B cell (primary cell): ENCODE data around the gene LRRC4B. TPM values are rescaled to one million over a fixed set of nuclear protein-coding genes. Genes with fewer than 3 reads are reported as not detected.

Source experiments
- ATAC-seq: fragments of 200-7000 bp; cut with Tn5 transposase; one replicate; pipeline ENCODE4 v1.10.0; 2021; ENCODE audit warnings: low read depth, mild to moderate bottlenecking, moderate number of reproducible peaks, moderate library complexity
- CTCF ChIA-PET: fragments of 350-600 bp; sonication (Branson Sonifier 250); formaldehyde crosslinking; loops from one replicate; lab custom pipeline; 2021; ENCODE audit warnings: antibody characterized with exemption, inconsistent platforms; lab: Charles Lee
- POLR2A ChIA-PET: fragments of 350-600 bp; sonication (Branson Sonifier 250); formaldehyde crosslinking; loops from one replicate; lab custom pipeline; 2021; ENCODE audit warnings: antibody characterized with exemption; lab: Charles Lee
- DNase-seq: peaks from one replicate; pipeline ENCODE4 v3.0.0; 2013
- H2AFZ ChIP-seq: 2 replicates; pipeline ENCODE4 v1.6.1; 2012; ENCODE audit warnings: mild to moderate bottlenecking, low read depth, low read length; ENCODE audit not compliant: insufficient read depth, poor library complexity, severe bottlenecking
- H3K27ac ChIP-seq, 2 donors: 1 replicate in 1 of 2; 2 replicates in 1 of 2; pipeline ENCODE4 v1.5.1; 2012 to 2013; ENCODE audit warnings: low read length in 2 of 2, mild to moderate bottlenecking in 2 of 2, moderate library complexity in 1 of 2
- H3K27me3 ChIP-seq, 4 experiments: fragments of 200-600 bp in 1 of 4; sonication (generic) in 1 of 4; replicated peaks in 1 of 4; 1 replicate in 2 of 4; 2 replicates in 2 of 4; pipeline versions ENCODE4 v1.6.1 to v1.7.0; 2013 to 2016; ENCODE audit warnings: low read length in 3 of 4, mild to moderate bottlenecking in 2 of 4, mixed read lengths in 1 of 4, moderate library complexity in 1 of 4; ENCODE audit not compliant: insufficient read depth in 4 of 4, control insufficient read depth in 3 of 4; ENCODE audit errors: control extremely low read depth in 1 of 4
- H3K36me3 ChIP-seq, 2 experiments: replicated peaks in 1 of 2; 1 replicate in 1 of 2; 2 replicates in 1 of 2; pipeline versions ENCODE4 v1.6.1 to v1.7.1; 2013; ENCODE audit warnings: low read length in 1 of 2; ENCODE audit not compliant: insufficient read depth in 2 of 2, control insufficient read depth in 1 of 2; ENCODE audit errors: control extremely low read depth in 1 of 2, extremely low read depth in 1 of 2
- H3K4me1 ChIP-seq, 2 donors: fragments of 200-600 bp in 1 of 2; sonication (generic) in 1 of 2; 1 replicate in 1 of 2; 2 replicates in 1 of 2; pipeline versions ENCODE4 v1.5.1 to v1.6.1; 2013 to 2017; ENCODE audit warnings: low read length in 2 of 2; ENCODE audit not compliant: control insufficient read depth in 2 of 2, insufficient read depth in 2 of 2
- H3K4me2 ChIP-seq: replicated peaks from 2 replicates; pipeline ENCODE3; 2012; ENCODE audit warnings: mild to moderate bottlenecking, low read depth, low read length; ENCODE audit not compliant: poor library complexity, severe bottlenecking
- H3K4me3 ChIP-seq, 5 experiments: fragments of 200-600 bp in 1 of 5; sonication (generic) in 1 of 5; 1 replicate in 3 of 5; 2 replicates in 2 of 5; pipeline versions ENCODE4 v1.5.1 to v1.7.0; 2011 to 2016; ENCODE audit warnings: low read length in 4 of 5, mild to moderate bottlenecking in 4 of 5, low read depth in 2 of 5, control low read depth in 1 of 5, moderate library complexity in 1 of 5; ENCODE audit not compliant: insufficient read depth in 1 of 5; ENCODE audit errors: control extremely low read depth in 1 of 5, extremely low read depth in 1 of 5
- H3K79me2 ChIP-seq: fragments of 200-600 bp; sonication (generic); one replicate; pipeline ENCODE4 v1.6.0; 2016; ENCODE audit warnings: low read length; ENCODE audit not compliant: control insufficient read depth, insufficient read depth
- H3K9ac ChIP-seq: fragments of 200-600 bp; sonication (generic); 2 replicates; pipeline ENCODE4 v1.6.1; 2017; ENCODE audit warnings: mild to moderate bottlenecking, low read length, moderate library complexity
- H3K9me3 ChIP-seq, 3 donors: one replicate each; pipeline versions ENCODE4 v1.6.1 to v1.7.1; 2013; ENCODE audit warnings: low read length in 2 of 3; ENCODE audit not compliant: control insufficient read depth in 2 of 3, insufficient read depth in 1 of 3; ENCODE audit errors: control extremely low read depth in 1 of 3
- H4K20me1 ChIP-seq: 2 replicates; pipeline ENCODE4 v1.6.0; 2012; ENCODE audit warnings: mild to moderate bottlenecking, low read length; ENCODE audit not compliant: insufficient read depth, control insufficient read depth, poor library complexity, severe bottlenecking
- H3K27ac Mint-ChIP-seq: one replicate; pipeline ENCODE4 v1.8.0; 2021; ENCODE audit warnings: mixed read lengths
- H3K27me3 Mint-ChIP-seq: one replicate; pipeline ENCODE4 v1.8.0; 2021; ENCODE audit warnings: mixed read lengths
- H3K4me1 Mint-ChIP-seq: one replicate; pipeline ENCODE4 v1.8.0; 2021; ENCODE audit warnings: mixed read lengths
- H3K4me3 Mint-ChIP-seq: one replicate; pipeline ENCODE4 v1.8.0; 2021; ENCODE audit warnings: mixed read lengths
- H3K9me3 Mint-ChIP-seq: one replicate; pipeline ENCODE4 v1.8.0; 2022; ENCODE audit warnings: mixed read lengths; ENCODE audit not compliant: insufficient read depth
- EZH2 ChIP-seq: IDR thresholded peaks from 2 replicates; pipeline ENCODE4 v1.6.1; 2012; ENCODE audit warnings: borderline replicate concordance, low read depth, mild to moderate bottlenecking, moderate library complexity, low read length; ENCODE audit not compliant: insufficient read depth, poor library complexity, severe bottlenecking
- WGBS: methylation state at CpG from one replicate; pipeline ENCODE4 v1.1.5; 2013; ENCODE audit warnings: missing lambda C conversion rate; ENCODE audit not compliant: insufficient coverage; 5-methylcytosine and 5-hydroxymethylcytosine counted together
- intact Hi-C: fragments of 100-400 bp; cut with micrococcal nuclease; formaldehyde crosslinking; loops from one replicate; pipeline ENCODE4 v1.10.0; 2022
- polyA plus RNA-seq: library from polyadenylated mRNA; depleted of rRNA; stranded (reverse); fragments of >200 nt; gene quantifications from 2 replicates; pipeline ENCODE4 v1.2.3, GENCODE V29; 2012
- total RNA-seq, 2 donors: library from RNA; stranded (reverse); fragments of 120-200 nt in 1 of 2; gene quantifications; 1 replicate in 1 of 2; 2 replicates in 1 of 2; pipeline versions ENCODE4 v1.2.3 to v1.2.4, GENCODE V29; 2013 to 2022
- TF ChIP-seq, protein P1 (sequence below): fragments of 200-600 bp; IDR thresholded peaks from one replicate; pipeline ENCODE4 v1.8.0; 2022; ENCODE audit warnings: antibody characterized with exemption, mild to moderate bottlenecking

The LRRC4B gene
- total and polyA plus RNA-seq, 2 donors (not counting 1 experiment from before 2014, with no cell fraction given): 0.03 TPM; not detected in 1

- Histone ChIP-seq H4K20me1 (no peaks in the 10 kb centered on the region), H3K27me3 (peaks cover 0 to 60% (median 13%) of the 10 kb centered on the region in 4 experiments), H3K4me3 (peak overlapping the region in 2 of 5 experiments; percentile 52 to 55), H3K4me1 (peaks cover 13 to 14% of the 10 kb centered on the region in 2 donors), H3K9me3 (peaks cover 0 to 17% (median 0%) of the 10 kb centered on the region in 3 donors), H3K27ac (no peak overlapping the region), H3K9ac (peak overlapping the region; percentile 52), H3K4me2 (peak overlapping the region; percentile 76), H3K36me3 (no peaks in the 10 kb centered on the region), H2AFZ (peak overlapping the region; percentile 77), H3K79me2 (no peaks in the 10 kb centered on the region)
- Mint-ChIP-seq H3K4me3 (peak overlapping the region; percentile 88), H3K9me3 (no peaks in the 10 kb centered on the region), H3K27ac (no peak overlapping the region), H3K4me1 (peaks cover 5% of the 10 kb centered on the region), H3K27me3 (peaks cover 55% of the 10 kb centered on the region)
- POLR2A ChIA-PET: no interaction called here
- 40% methylated on average over 24 of the region's 28 CpGs for WGBS
- no peak for DNase-seq
- CTCF ChIA-PET: interaction anchor here (0.7 to 2.8 kb wide), 10 partner anchors 18 to 227 kb away, joined by 3 to 14 read pairs (median 4); partner anchors contain the start of gene KCNC3
- TF ChIP-seq, protein P1, sequence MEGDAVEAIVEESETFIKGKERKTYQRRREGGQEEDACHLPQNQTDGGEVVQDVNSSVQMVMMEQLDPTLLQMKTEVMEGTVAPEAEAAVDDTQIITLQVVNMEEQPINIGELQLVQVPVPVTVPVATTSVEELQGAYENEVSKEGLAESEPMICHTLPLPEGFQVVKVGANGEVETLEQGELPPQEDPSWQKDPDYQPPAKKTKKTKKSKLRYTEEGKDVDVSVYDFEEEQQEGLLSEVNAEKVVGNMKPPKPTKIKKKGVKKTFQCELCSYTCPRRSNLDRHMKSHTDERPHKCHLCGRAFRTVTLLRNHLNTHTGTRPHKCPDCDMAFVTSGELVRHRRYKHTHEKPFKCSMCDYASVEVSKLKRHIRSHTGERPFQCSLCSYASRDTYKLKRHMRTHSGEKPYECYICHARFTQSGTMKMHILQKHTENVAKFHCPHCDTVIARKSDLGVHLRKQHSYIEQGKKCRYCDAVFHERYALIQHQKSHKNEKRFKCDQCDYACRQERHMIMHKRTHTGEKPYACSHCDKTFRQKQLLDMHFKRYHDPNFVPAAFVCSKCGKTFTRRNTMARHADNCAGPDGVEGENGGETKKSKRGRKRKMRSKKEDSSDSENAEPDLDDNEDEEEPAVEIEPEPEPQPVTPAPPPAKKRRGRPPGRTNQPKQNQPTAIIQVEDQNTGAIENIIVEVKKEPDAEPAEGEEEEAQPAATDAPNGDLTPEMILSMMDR: no peak
- TF ChIP-seq EZH2: no peak
- no peak for ATAC-seq
- intact Hi-C loops: loop anchor here (1.0 kb wide), 1 partner anchor 187 kb away; no protein-coding TSS in a partner anchor
Observed at GRCh38 chr19:50555450-50556281, 12.6 kb downstream of the LRRC4B start.

- no peaks in the 10 kb centered on the region for H3K36me3 ChIP-seq
- no peaks in the 10 kb centered on the region for H3K79me2 ChIP-seq
- no peak overlapping the region for H3K4me2 ChIP-seq
- H3K27ac ChIP-seq: no peak overlapping the region
- ATAC-seq (no peak), DNase-seq (no peak)
- POLR2A ChIA-PET: no interaction called here
- H3K9ac ChIP-seq: no peak overlapping the region
- no peaks in the 10 kb centered on the region for H4K20me1 ChIP-seq
- WGBS: 93% methylated on average over 5 of the region's 12 CpGs
- peaks cover 0 to 17% (median 0%) of the 10 kb centered on the region in 3 donors for H3K9me3 ChIP-seq
- H3K9me3 Mint-ChIP-seq: no peaks in the 10 kb centered on the region
- peaks cover 13 to 14% of the 10 kb centered on the region in 2 donors for H3K4me1 ChIP-seq
- H3K4me1 Mint-ChIP-seq: peaks cover 5% of the 10 kb centered on the region
- CTCF ChIA-PET: interaction anchor here (1.6 to 2.8 kb wide), 2 partner anchors 42 to 198 kb away, joined by 3 to 14 read pairs; no protein-coding TSS in a partner anchor
- H3K4me3 ChIP-seq: no peak overlapping the region
- H3K27ac Mint-ChIP-seq: no peak overlapping the region
- intact Hi-C loops: no loop called here
- no peak for TF ChIP-seq EZH2
- TF ChIP-seq, protein P1: no peak
- peaks cover 61% of the 10 kb centered on the region for H3K27me3 Mint-ChIP-seq
- peaks cover 0 to 65% (median 13%) of the 10 kb centered on the region in 4 experiments for H3K27me3 ChIP-seq
- no peak overlapping the region for H2AFZ ChIP-seq
- no peak overlapping the region for H3K4me3 Mint-ChIP-seq
Observed at GRCh38 chr19:50555033-50555432, 13.2 kb downstream of the LRRC4B start.
